HFFc6 (cell line): ENCODE results near the gene RSPH3. TPM values are rescaled to one million over a fixed set of nuclear protein-coding genes. Genes with fewer than 3 reads are reported as not detected.
"Not testable (repeated sequence)": the region's sequence is repeated elsewhere in the genome, so short reads cannot be mapped to it uniquely, and the experiment has no call there.

Experiments
- DNase-seq: peaks from one replicate; pipeline ENCODE4 v3.0.0-alpha.2; 2018
- H3K27ac Mint-ChIP-seq: 2 replicates; pipeline ENCODE4 v1.8.0; 2020; ENCODE audit warnings: mild to moderate bottlenecking, mixed read lengths
- H3K27me3 Mint-ChIP-seq: 2 replicates; pipeline ENCODE4 v1.8.0; 2021; ENCODE audit warnings: mild to moderate bottlenecking, moderate library complexity, mixed read lengths; ENCODE audit not compliant: insufficient read depth
- H3K36me3 Mint-ChIP-seq: 2 replicates; pipeline ENCODE4 v1.8.0; 2021; ENCODE audit warnings: low read depth, mixed read lengths
- H3K4me1 Mint-ChIP-seq: 2 replicates; pipeline ENCODE4 v1.8.0; 2020; ENCODE audit warnings: low read depth, mixed read lengths
- H3K4me3 Mint-ChIP-seq: 2 replicates; pipeline ENCODE4 v1.8.0; 2020; ENCODE audit warnings: mild to moderate bottlenecking, moderate library complexity, mixed read lengths
- H3K9me3 Mint-ChIP-seq: 2 replicates; pipeline ENCODE4 v1.8.0; 2020; ENCODE audit warnings: mild to moderate bottlenecking, mixed read lengths
- CTCF ChIP-seq: fragments of 200-600 bp; sonication (generic); IDR thresholded peaks from 2 replicates; pipeline ENCODE4 v1.5.0; 2021; ENCODE audit warnings: antibody characterized with exemption, mild to moderate bottlenecking
- total RNA-seq, 6 experiments: library from RNA; stranded (reverse); fragmentation: NEBNext Ultra II Directional; extraction: Animal tissue kit (Norgen Biotek cat#: 25700); gene quantifications; 2 replicates in 1 of 6; 3 replicates in 5 of 6; pipeline ENCODE4 v1.2.3, GENCODE V29; 2021

The RSPH3 gene
- total RNA-seq, 6 experiments from 2014 or later, result 6.9 to 10.1 (median 8.5) TPM

GRCh38 chr6:158955255-158955654 lies 44.7 kb downstream of the RSPH3 start:
- Mint-ChIP-seq H3K27ac (no peak overlapping the region), H3K4me1 (no peaks in the 10 kb centered on the region), H3K36me3 (no peaks in the 10 kb centered on the region)

DNA sequence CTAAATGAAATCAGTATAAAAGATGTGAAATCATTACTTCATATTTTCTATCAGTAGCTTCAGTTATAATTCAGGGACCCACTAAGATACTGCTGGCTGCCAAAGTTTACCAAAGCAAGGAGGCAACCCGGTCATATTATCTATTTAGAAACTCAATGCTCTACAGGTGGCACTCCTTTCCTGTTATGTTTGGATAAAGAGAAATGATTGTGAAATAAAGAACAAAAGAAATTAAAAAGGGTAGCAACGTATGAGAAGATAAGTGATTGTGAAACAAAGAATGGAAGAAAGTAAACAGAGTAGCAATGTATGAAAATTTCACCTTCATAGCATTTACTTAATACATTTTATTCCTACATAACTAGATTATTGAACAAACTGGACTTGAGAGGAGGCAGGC lies 45.2 kb downstream of the RSPH3 start:
- Mint-ChIP-seq H3K4me1 (no peaks in the 10 kb centered on the region), H3K27ac (no peak overlapping the region), H3K4me3 (no peak overlapping the region), H3K27me3 (peaks cover 4% of the 10 kb centered on the region), H3K9me3 (peaks cover 3% of the 10 kb centered on the region; the same call in 1 of the 2 replicates), H3K36me3 (no peaks in the 10 kb centered on the region)
- DNase-seq, result no peak
- TF ChIP-seq CTCF, result no peak

More at GRCh38 chr6:158955255-158955654, 44.7 kb downstream of the RSPH3 start:
- DNase-seq, result no peak
- Mint-ChIP-seq H3K27me3 (peaks cover 4% of the 10 kb centered on the region), H3K4me3 (no peak overlapping the region), H3K9me3 (peaks cover 3% of the 10 kb centered on the region; the same call in 1 of the 2 replicates)
- TF ChIP-seq CTCF, result no peak

DNA sequence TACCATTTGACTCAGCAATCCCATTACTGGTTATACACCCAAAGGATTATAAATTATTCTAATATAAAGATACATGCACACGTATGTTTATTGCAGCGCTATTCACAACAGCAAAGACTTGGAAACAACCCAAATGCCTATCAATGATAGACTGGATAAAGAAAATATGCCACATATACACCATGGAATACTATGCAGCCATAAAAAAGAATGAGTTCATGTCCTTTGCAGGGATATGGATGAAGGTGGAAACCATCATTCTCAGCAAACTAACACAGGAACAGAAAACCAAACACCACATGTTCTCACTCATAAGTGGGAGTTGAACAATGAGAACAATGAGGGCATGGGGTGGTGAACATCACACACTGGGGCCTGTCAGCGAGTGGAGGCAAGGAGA lies 48.0 kb downstream of the RSPH3 start:
- DNase-seq, H3K9me3 Mint-ChIP-seq, H3K36me3 Mint-ChIP-seq, H3K4me3 Mint-ChIP-seq, H3K27me3 Mint-ChIP-seq, H3K4me1 Mint-ChIP-seq, H3K27ac Mint-ChIP-seq: not testable (repeated sequence)

- not testable (repeated sequence) for H3K4me1 Mint-ChIP-seq, H3K27me3 Mint-ChIP-seq, H3K27ac Mint-ChIP-seq, H3K4me3 Mint-ChIP-seq, DNase-seq, H3K36me3 Mint-ChIP-seq, H3K9me3 Mint-ChIP-seq
These were observed 48.4 kb downstream of the RSPH3 start for GRCh38 chr6:158951565-158951964.

DNA sequence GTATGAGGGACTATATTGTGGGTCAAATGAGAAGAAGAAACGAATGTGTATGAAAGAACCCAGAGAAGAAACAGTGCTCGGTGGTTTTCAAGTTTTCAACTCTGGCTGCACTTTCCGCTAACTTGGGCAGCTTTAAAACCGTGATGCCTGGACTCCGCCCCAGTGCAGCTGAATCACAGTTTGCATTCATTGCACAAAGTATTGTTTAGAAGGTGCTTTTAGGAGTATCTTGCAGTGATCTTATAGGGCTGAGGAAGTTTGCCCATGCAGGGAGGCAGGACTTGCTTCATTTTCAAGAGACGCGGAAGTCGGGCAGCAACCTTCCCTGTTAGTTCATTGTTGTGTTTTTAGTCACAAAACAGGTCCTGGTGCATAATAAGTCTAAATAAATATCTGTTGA lies 52.7 kb downstream of the RSPH3 start:
- Mint-ChIP-seq H3K27ac (no peak overlapping the region), H3K4me3 (no peak overlapping the region), H3K36me3 (no peaks in the 10 kb centered on the region), H3K9me3 (peaks cover 3% of the 10 kb centered on the region; the same call in 1 of the 2 replicates), H3K27me3 (no peaks in the 10 kb centered on the region), H3K4me1 (no peaks in the 10 kb centered on the region)
- DNase-seq, result no peak
- no peak for TF ChIP-seq CTCF

DNA sequence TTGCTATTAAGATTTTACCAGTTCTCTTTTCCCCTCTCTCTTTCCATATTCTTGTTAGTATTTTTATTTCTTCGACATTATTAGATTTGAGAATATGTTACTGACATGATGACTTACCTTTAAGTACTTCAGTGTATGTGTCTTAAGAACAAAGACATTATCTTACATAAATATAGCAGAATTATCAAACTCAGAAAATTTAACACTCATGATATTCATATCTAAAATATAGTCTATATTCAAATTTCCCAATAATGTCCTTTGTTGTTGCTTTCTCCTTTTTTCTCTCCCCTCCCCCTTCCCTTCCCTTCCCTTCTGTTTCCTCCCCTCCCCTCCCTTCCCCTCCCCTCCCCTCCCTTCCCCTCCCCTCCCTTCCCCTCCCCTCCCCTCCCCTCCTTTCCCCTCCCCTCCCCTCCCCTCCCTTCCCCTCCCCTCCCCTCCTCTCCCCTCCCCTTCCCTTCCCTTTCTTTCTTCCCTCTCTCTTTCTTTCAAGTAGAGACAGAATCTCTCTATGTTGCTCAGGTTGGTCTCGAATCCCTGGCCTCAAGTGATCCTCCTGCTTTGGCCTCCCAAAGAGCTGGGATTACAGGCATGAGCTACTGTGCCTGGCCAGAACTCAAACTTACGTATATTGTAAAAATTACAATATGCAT lies 56.5 kb downstream of the RSPH3 start:
- no peak overlapping the region for H3K4me3 Mint-ChIP-seq

More for the DNA sequence above, 56.5 kb downstream of the RSPH3 start:
- H3K36me3 Mint-ChIP-seq, result no peaks in the 10 kb centered on the region
- DNase-seq, result no peak
- H3K4me1 Mint-ChIP-seq, result peaks cover 16% of the 10 kb centered on the region
- TF ChIP-seq CTCF, result no peak
- peaks cover 4% of the 10 kb centered on the region; the same call in 1 of the 2 replicates for H3K27me3 Mint-ChIP-seq
- no peak overlapping the region for H3K27ac Mint-ChIP-seq
- H3K9me3 Mint-ChIP-seq, result no peaks in the 10 kb centered on the region
